Measurements from ENCODE around the gene EXOC3.
A peak's percentile ranks its signal among the peaks of the same experiment; 100 is the strongest.

EXOC3 gene

DNA sequence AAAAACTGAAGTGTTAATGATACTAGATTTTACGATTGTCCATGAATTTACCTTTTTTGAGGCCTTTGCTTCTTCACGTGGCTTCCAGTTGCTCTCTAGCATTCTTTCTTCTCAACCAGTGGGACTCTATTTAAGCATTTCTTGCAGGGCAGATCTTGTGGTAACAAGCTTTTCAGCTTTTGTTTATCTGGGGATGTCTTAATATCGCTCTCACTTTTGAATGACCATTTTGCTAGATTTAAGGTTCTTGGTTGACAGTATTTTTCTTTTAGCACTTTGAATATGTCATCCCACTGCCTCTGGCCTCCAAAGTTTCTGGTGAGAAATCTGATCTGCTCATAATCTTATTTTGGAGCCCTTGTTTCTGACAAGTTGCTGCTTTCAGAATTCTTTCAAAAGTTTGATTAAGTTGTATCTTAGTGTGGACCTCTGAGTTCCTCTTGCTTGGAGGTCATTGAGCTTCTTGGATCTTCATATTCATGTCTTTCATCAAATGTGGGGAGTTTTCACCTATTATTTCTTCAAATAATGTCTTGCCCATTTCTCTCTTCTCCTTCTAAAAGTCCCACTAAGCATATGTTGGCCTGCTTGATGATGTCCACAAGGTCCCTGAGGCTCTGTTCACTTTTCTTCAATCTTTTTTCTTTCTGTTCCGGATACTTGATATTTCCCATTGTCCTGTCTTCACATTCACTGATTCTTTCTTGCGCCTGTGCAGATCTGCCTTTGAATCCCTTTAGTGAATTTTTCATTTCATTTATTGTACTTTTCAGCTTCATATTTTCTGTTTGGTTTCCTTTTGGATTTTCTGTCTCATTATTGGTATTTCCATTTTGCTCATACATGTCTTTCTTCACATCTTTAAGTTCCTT, 8.8 kb downstream of the EXOC3 start:
- no peak for ATAC-seq
- H3K4me1 Mint-ChIP-seq: peaks cover 60% of the 10 kb centered on the region
- peak overlapping the region; percentile 72 for H3K27ac Mint-ChIP-seq
- no peak for DNase-seq (ENCODE audit: low spot score in 2 of 2)
- peaks cover 8% of the 10 kb centered on the region for H3K9me3 Mint-ChIP-seq
- H3K36me3 Mint-ChIP-seq: peaks cover 100% of the 10 kb centered on the region
- H3K4me3 Mint-ChIP-seq: no peak overlapping the region

DNA sequence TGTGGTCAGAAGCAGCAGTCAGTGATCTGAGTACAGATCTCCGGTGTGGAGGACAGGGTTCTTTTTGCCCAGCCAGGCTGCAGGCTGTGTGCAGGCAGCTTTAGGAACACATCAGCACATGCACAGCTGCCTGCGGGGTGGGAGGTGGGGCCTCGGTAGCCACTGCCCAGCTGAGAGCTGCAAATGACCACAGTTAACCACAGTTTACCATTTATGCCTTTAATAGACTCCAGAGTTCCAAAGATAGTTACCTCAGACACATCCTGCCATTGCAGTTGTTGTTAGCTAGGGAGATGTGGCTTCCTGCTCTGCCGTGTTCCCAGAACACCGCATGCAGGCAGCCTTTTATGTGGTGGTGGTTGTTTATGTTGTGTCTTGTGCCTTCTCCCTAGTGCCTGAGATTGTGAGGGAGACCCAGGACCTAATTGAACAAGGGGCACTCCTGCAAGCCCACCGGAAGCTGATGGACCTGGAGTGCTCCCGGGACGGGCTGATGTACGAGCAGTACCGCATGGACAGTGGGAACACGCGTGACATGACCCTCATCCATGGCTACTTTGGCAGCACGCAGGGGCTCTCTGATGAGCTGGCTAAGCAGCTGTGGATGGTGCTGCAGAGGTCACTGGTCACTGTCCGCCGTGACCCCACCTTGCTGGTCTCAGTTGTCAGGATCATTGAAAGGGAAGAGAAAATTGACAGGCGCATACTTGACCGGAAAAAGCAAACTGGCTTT, 10.2 kb downstream of the EXOC3 start:
- ATAC-seq: no peak
- Mint-ChIP-seq H3K9me3 (peaks cover 8% of the 10 kb centered on the region), H3K4me1 (peaks cover 54% of the 10 kb centered on the region), H3K36me3 (peaks cover 99% of the 10 kb centered on the region), H3K27ac (peak overlapping the region; percentile 72), H3K4me3 (no peak overlapping the region)
- no peak for DNase-seq (ENCODE audit: low spot score in 2 of 2)

DNA sequence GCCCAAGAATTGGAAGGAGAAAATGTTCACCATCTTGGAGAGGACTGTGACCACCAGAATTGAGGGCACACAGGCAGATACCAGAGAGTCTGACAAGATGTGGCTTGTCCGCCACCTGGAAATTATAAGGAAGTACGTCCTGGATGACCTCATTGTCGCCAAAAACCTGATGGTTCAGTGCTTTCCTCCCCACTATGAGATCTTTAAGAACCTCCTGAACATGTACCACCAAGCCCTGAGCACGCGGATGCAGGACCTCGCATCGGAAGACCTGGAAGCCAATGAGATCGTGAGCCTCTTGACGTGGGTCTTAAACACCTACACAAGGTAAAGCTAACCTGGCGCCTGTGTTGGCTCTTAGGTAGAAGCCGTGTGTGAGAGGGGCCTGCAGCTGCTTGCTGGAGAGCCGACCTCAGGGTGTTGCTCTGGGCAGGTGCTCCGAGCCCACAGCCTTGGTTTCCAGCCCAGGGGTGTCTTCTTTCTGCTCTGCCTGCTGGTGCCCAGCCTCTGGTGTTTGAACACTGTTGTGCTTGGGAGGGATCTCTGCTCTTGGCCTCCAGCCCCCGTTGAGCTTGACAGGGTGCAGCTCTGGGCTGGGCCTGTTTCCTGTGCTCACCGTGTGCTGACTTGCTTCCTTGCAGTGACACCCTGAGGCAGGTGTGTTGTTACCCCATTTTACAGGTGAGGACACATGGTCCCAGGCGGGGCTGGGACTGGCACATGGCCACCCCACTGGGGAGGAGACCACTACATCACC, 10.9 kb downstream of the EXOC3 start:
- Mint-ChIP-seq H3K27ac (peak overlapping the region; percentile 62), H3K4me3 (no peak overlapping the region), H3K9me3 (peaks cover 8% of the 10 kb centered on the region), H3K36me3 (peaks cover 99% of the 10 kb centered on the region), H3K4me1 (peaks cover 54% of the 10 kb centered on the region)
- no peak for ATAC-seq
- no peak for DNase-seq (ENCODE audit: low spot score in 2 of 2)

DNA sequence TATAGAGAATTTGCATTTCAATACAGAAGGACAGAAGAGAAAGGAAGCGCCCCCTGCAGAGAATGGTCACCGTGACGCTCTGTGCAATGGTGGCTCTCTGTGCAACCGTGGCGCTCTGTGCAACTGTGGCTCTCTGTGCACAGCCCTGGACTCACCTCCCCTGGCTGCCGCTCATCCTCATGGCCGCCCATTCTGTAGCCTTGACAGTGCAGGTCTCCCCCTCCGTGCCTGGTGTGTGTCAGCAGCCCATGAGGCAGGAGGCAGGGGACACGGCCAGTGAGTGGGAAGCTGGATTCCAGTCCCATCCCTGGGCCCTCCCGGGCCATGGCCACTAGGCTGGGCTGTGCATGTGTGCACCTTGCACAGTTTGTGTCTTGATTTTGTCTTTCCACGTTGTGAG, 12.0 kb downstream of the EXOC3 start:
- Mint-ChIP-seq H3K4me3 (no peak overlapping the region), H3K4me1 (peaks cover 58% of the 10 kb centered on the region), H3K27ac (no peak overlapping the region), H3K9me3 (peaks cover 8% of the 10 kb centered on the region), H3K36me3 (peaks cover 99% of the 10 kb centered on the region)
- no peak for ATAC-seq
- no peak for DNase-seq (ENCODE audit: low spot score in 2 of 2)

DNA sequence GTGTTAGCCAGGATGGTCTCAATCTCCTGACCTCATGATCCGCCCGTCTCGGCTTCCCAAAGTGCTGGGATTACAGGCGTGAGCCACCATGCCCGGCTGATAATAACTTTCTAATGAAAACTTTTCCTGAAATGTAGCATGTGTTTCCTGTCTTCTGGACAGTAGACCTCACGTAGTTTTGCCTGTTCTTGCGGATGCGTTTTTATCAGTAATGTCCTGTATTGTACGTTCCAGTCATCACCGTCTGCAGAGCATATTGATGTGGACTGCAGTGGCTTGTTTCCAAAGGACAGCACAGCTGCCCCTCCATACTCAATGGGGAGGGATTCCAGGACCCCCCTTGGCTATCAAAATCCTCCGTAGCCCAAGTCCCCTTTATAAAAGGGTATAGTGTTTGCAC, 12.8 kb downstream of the EXOC3 start:
- Mint-ChIP-seq H3K36me3 (peaks cover 99% of the 10 kb centered on the region), H3K4me1 (peaks cover 67% of the 10 kb centered on the region), H3K9me3 (peaks cover 8% of the 10 kb centered on the region), H3K27ac (no peak overlapping the region), H3K4me3 (no peak overlapping the region)
- DNase-seq (ENCODE audit: low spot score in 2 of 2) (no peak), ATAC-seq (no peak)

DNA sequence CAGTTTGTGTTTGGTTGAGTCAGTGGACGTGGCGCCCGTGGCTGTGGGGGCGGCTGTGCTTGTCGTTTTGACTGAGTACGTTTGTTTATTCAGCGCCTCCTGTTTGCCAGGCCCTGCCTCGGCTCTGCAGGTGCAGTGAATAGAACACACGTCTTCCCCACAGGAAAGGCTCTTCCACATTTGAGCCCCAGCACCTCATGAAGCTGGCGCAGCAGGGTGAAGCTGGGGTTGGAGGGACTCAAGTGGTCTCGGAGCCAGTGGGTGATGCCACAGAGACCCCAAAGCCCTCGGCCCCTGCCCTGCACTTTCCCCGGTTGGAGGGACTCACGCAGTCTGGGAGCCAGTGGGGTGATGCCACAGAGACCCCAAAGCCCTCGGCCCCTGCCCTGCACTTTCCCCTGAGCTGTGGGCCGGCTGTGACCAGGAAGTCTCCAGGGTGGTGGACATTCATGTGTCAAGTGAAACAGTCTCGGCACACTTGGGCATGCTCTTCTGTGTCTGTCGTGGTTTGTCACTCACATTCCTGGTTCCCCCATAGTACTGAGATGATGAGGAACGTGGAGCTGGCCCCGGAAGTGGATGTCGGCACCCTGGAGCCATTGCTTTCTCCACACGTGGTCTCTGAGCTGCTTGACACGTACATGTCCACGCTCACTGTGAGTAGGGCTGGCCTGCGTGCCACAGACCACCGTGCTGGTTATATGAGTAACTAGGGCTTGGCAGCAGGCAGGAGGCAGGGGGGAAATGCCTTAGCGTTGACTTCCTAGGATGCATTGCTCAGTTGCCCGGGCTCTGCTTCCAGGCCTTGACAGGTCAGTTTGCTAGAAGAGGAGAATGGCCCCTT, 13.6 kb downstream of the EXOC3 start:
- DNase-seq (ENCODE audit: low spot score in 2 of 2): no peak
- H3K9me3 Mint-ChIP-seq: peaks cover 6% of the 10 kb centered on the region
- H3K4me3 Mint-ChIP-seq: no peak overlapping the region
- H3K4me1 Mint-ChIP-seq: peaks cover 68% of the 10 kb centered on the region
- peaks cover 99% of the 10 kb centered on the region for H3K36me3 Mint-ChIP-seq
- peak overlapping the region; percentile 45 for H3K27ac Mint-ChIP-seq
- ATAC-seq: no peak

DNA sequence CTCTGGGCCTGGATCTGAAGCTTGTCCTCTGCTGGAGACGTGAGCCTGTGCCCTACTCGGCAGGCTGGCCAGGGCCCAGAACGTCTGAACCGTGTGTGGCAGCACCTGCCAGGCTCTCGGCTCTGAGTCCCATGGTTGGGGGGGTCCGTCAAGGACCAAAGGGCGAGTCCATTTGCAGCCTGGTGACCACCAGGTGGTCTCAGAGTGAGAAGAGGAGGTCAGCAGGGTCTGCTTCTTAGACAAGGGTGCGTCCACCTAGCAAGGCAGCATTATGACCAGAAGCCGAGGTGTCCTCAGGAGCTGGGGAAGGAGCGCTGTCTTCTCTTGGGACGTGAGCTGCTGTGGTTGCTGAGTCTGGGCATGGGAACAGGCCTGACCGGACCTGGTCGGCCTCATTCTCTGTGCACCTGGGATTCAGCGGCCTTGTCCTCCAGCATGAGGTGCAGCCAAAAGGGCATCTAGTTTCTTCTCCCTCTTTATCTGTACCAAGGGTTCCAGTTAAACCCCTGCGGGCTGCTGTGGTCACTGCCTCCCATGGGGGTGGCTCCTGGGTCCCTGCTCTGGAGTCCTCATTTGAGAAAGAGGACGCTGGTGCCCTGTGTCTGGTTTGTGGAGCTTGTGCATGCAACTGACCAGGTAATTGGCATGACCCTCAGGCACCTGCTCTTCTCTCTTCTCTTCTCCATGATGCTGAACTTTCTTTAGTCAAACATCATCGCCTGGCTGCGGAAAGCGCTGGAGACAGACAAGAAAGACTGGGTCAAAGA, 14.4 kb downstream of the EXOC3 start:
- Mint-ChIP-seq H3K4me3 (no peak overlapping the region), H3K9me3 (peaks cover under 1% of the 10 kb centered on the region), H3K27ac (peak overlapping the region; percentile 95), H3K36me3 (peaks cover 99% of the 10 kb centered on the region), H3K4me1 (peaks cover 69% of the 10 kb centered on the region)
- ATAC-seq (no peak), DNase-seq (ENCODE audit: low spot score in 2 of 2) (no peak)

DNA sequence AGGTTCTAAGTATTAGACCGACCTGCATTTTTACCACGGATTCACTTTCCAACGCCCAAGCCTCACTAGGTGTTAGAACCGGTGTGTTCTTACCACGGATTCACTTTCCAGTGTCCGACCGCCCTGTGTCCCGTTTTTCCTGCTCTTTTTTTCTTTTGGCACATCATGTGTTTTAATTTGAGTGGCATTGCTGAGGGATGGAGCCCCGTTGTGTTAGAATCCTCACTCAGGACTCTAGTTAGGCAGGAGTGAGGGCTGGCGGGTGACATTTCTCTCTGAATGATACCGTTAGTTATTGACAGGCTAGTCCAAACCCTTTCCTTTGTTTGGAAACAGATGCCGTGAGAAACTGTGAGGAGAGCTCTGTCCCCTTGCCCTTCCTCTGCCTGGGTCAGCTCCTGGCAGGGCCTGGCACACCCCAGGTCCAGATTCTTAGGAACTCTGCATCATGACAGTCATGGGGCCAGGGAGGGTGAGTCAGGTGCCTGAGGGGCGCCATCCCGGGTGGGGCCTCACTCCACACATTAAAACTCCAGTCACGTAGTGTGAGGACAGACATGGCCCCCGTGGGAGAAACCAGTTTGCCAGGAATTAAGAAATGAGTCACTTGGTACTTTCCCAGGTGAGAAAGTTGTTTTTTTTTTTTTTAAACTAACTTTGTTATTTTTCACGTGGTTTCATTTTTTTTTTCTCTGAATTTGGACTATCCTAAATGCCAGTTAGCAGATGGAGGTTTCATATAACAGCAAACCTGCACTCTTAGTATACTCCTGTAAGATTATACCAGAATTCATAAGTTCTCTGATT, 15.8 kb downstream of the EXOC3 start:
- H3K36me3 Mint-ChIP-seq: peaks cover 99% of the 10 kb centered on the region
- peaks cover 63% of the 10 kb centered on the region for H3K4me1 Mint-ChIP-seq
- H3K9me3 Mint-ChIP-seq: no peaks in the 10 kb centered on the region
- ATAC-seq (peak; percentile 91), DNase-seq (ENCODE audit: low spot score in 2 of 2) (peak in 1 of 2 donors; percentile 74)
- H3K27ac Mint-ChIP-seq: peak overlapping the region; percentile 95
- H3K4me3 Mint-ChIP-seq: peak overlapping the region; percentile 50

DNA sequence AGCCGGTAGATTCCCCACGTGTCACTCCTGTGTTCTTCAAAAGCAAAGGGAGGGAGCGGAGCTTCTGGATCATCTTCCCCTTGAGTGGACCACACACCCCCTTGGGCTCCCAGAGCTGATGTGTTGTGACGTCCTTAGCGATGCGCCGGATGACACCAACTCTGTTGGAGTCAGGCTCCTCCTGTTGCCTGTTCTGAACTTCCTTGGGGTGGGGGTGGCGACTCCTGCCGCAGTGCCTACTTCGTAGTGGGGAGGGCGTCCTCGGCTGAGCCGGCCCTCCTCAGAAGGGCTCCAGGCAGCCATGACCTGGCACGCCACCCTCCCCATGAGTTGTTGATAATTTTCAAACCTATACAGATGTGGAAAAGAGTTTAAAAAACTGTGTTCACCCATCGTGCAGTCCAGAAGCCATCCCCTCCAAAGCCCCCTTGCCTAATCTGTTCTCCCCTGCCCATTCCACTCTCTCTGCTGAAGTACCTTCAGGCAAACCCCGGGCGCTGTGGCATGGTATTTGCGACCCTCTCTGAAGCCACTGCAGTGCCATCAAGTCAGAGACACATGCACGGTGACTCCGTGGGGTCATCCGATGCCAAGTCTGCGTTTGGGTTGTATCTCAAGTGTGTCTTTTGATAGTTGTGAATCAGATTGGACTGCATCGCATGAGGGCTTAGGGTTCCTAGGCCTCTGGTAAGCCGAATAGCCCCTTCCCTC, 16.7 kb downstream of the EXOC3 start:
- DNase-seq (ENCODE audit: low spot score in 2 of 2) (no peak), ATAC-seq (no peak)
- H3K27ac Mint-ChIP-seq: peak overlapping the region; percentile 95
- H3K4me3 Mint-ChIP-seq: peak overlapping the region; percentile 50
- H3K4me1 Mint-ChIP-seq: peaks cover 65% of the 10 kb centered on the region
- no peaks in the 10 kb centered on the region for H3K9me3 Mint-ChIP-seq
- H3K36me3 Mint-ChIP-seq: peaks cover 97% of the 10 kb centered on the region

DNA sequence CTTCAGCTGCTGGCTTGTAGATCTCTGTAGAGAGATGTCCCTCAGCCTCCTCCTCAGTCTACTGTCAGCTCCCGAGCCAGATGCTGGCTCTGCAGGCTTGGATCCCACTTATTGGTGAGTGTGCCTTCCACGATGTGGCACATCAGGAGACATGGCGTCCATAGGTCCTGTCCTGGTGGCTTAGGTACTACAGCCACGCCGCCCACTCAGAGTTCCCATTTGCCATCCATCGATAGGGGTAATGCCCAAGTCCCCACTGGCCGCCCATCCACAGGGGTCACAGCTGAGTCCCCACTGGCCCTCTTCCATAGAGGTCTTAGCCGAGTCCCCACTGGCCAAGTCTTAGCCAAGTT, 17.3 kb downstream of the EXOC3 start:
- H3K4me3 Mint-ChIP-seq: peak overlapping the region; percentile 50
- H3K36me3 Mint-ChIP-seq: peaks cover 92% of the 10 kb centered on the region
- DNase-seq (ENCODE audit: low spot score in 2 of 2): no peak
- no peaks in the 10 kb centered on the region for H3K9me3 Mint-ChIP-seq
- H3K27ac Mint-ChIP-seq: peak overlapping the region; percentile 95
- no peak for ATAC-seq
- peaks cover 65% of the 10 kb centered on the region for H3K4me1 Mint-ChIP-seq

DNA sequence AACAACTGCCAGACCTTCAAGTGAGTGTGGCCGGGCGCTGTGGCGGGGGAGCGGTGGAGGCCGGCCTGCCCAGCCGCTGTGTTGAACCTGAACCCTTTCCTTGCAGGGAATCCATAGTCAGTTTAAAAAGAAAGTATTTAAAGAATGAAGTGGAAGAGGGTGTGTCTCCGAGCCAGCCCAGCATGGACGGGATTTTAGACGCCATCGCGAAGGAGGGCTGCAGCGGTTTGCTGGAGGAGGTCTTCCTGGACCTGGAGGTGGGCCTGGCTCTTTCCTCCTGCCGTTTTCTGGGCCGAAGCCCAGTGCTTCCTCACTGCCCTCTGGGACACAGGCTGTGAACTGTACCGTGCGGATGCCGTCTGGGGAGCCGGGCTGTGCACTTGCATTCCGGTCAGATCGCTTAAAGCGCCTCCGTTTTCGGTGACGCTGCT, 19.1 kb downstream of the EXOC3 start:
- H3K4me3 Mint-ChIP-seq: no peak overlapping the region
- peak overlapping the region; percentile 26 for H3K27ac Mint-ChIP-seq
- H3K9me3 Mint-ChIP-seq: no peaks in the 10 kb centered on the region
- ATAC-seq (no peak), DNase-seq (ENCODE audit: low spot score in 2 of 2) (no peak)
- H3K36me3 Mint-ChIP-seq: peaks cover 74% of the 10 kb centered on the region
- H3K4me1 Mint-ChIP-seq: peaks cover 56% of the 10 kb centered on the region

DNA sequence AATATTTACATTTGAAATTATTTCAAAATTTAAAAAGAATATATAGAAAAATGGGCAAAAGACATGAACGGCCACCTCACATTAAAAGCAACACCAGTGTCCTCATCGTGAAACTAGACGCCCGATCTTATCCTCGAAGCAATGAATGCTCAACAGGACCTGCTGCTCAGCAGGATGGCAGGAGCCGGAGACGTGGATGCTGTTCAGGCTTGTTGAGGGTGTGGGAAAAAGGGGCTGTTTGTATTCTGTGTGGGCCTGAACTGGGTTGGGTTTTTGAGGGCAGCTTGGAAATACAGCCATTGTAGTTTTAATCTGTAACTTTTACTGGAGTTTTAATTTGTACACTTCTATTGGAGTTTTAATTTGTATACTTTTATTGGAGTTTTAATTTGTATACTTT, 20.3 kb downstream of the EXOC3 start:
- DNase-seq (ENCODE audit: low spot score in 2 of 2): no peak
- peaks cover 63% of the 10 kb centered on the region for H3K36me3 Mint-ChIP-seq
- ATAC-seq: no peak
- H3K27ac Mint-ChIP-seq: peak overlapping the region; percentile 26
- H3K4me1 Mint-ChIP-seq: peaks cover 49% of the 10 kb centered on the region
- H3K4me3 Mint-ChIP-seq: no peak overlapping the region
- no peaks in the 10 kb centered on the region for H3K9me3 Mint-ChIP-seq

DNA sequence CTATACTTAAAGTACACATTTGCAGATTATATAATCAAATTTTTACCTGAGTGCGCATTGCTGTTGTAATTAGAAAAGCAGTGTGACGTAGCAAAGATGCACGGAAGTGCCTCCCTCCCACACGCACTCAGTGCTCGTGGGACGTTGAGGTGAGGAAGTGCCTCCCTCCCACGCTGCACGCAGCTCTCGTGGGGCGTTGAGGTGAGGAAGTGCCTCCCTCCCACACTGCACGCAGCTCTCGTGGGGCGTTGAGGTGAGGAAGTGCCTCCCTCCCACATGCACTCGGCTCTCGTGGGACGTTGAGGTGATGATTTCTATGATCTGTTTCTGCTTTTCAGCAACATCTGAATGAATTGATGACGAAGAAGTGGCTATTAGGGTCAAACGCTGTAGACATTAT, 21.0 kb downstream of the EXOC3 start:
- Mint-ChIP-seq H3K4me3 (peak overlapping the region; percentile 23), H3K9me3 (no peaks in the 10 kb centered on the region), H3K4me1 (peaks cover 43% of the 10 kb centered on the region), H3K27ac (peak overlapping the region; percentile 91), H3K36me3 (peaks cover 59% of the 10 kb centered on the region)
- DNase-seq (ENCODE audit: low spot score in 2 of 2) (no peak), ATAC-seq (peak; percentile 79)
